GM12878 (cell line): ENCODE measurements around the gene UGGT2. TPM values are rescaled to one million over a fixed set of nuclear protein-coding genes. Genes with fewer than 3 reads are reported as not detected.

Experiments used
- ATAC-seq: fragments of 200-7000 bp; cut with Tn5 transposase; 3 replicates; pipeline ENCODE4 v1.9.1; 2020; ENCODE audit warnings: mild to moderate bottlenecking, moderate library complexity
- BruUV-seq: library from RNA; stranded (reverse); fragments of 400-500 nt; replicated peaks from 2 replicates; lab custom pipeline; 2021; lab: Mats Ljungman, UMichigan
- CTCF ChIA-PET: fragments of 300-600 bp; sonication (Branson Sonifier 250); formaldehyde crosslinking; extraction: SDS; loops from one replicate; lab custom pipeline; 2021; ENCODE audit warnings: inconsistent platforms; lab: Yijun Ruan, JAX
- POLR2A ChIA-PET: fragments of 350-600 bp; formaldehyde crosslinking; extraction: SDS; loops from one replicate; lab custom pipeline; 2021; ENCODE audit warnings: inconsistent platforms; lab: Charles Lee
- RAD21 ChIA-PET: fragments of 300-600 bp; sonication (Branson Sonifier 250); formaldehyde crosslinking; loops from one replicate; lab custom pipeline; 2023; ENCODE audit warnings: antibody characterized with exemption; ENCODE audit not compliant: unreplicated experiment; lab: Charles Lee
- SMC1A ChIA-PET: fragments of 300-600 bp; sonication (Branson Sonifier 250); formaldehyde crosslinking; loops from one replicate; lab custom pipeline; 2023; ENCODE audit not compliant: unreplicated experiment, uncharacterized antibody; lab: Charles Lee
- DNase-seq: peaks from one replicate; pipeline ENCODE4 v3.0.0-alpha.2; 2011; ENCODE audit warnings: low read depth, low spot score
- FAIRE-seq: peaks from 3 replicates; lab custom pipeline; 2011; peaks lifted over from hg19 to GRCh38; lab: Jason Lieb, UNC
- H2AFZ ChIP-seq: 2 replicates; pipeline ENCODE4 v1.6.0; 2011; ENCODE audit warnings: low read depth, low read length, control low read depth; ENCODE audit not compliant: control insufficient read depth
- H3K27ac ChIP-seq: 2 replicates; pipeline ENCODE4 v1.5.1; 2011; ENCODE audit warnings: control low read depth; ENCODE audit not compliant: control insufficient read depth, insufficient read depth
- H3K27me3 ChIP-seq, 2 experiments: replicated peaks in 1 of 2; 2 replicates each; pipeline versions ENCODE4 v1.6.0 to v1.6.1; 2011; ENCODE audit warnings: low read length in 1 of 2; ENCODE audit not compliant: control insufficient read depth in 2 of 2, insufficient read depth in 2 of 2
- H3K36me3 ChIP-seq, 2 experiments: 2 replicates each; pipeline ENCODE4 v1.5.1; 2011; ENCODE audit warnings: low read length in 1 of 2; ENCODE audit not compliant: control insufficient read depth in 2 of 2, insufficient read depth in 2 of 2
- H3K4me1 ChIP-seq: 2 replicates; pipeline ENCODE4 v1.6.1; 2011; ENCODE audit warnings: mild to moderate bottlenecking, low read length, moderate library complexity, mixed read lengths; ENCODE audit not compliant: control insufficient read depth, insufficient read depth
- H3K4me2 ChIP-seq: 2 replicates; pipeline ENCODE4 v1.6.0; 2011; ENCODE audit warnings: control low read depth; ENCODE audit not compliant: control insufficient read depth, insufficient read depth
- H3K4me3 ChIP-seq: fragments of 200-600 bp; sonication (generic); 2 replicates; pipeline ENCODE4 v1.5.1; 2016
- H3K79me2 ChIP-seq: 2 replicates; pipeline ENCODE4 v1.6.0; 2011; ENCODE audit warnings: low read length; ENCODE audit not compliant: control insufficient read depth, insufficient read depth
- H3K9ac ChIP-seq: 2 replicates; pipeline ENCODE4 v1.8.0; 2011; ENCODE audit warnings: low read length, control low read depth, mixed read lengths; ENCODE audit not compliant: control insufficient read depth, insufficient read depth
- H3K9me3 ChIP-seq: replicated peaks from 3 replicates; pipeline ENCODE4 v1.5.1; 2011; ENCODE audit warnings: mild to moderate bottlenecking, low read length; ENCODE audit not compliant: control insufficient read depth, insufficient read depth
- H4K20me1 ChIP-seq: 2 replicates; pipeline ENCODE4 v1.6.0; 2011; ENCODE audit not compliant: control insufficient read depth, insufficient read depth
- CEBPB ChIP-seq, 2 experiments: fragments of 150-350 bp in 1 of 2; IDR thresholded peaks; 2 replicates each; pipeline ENCODE4 v1.6.1; 2012 to 2014; ENCODE audit warnings: low read depth in 2 of 2, low read length in 2 of 2, borderline replicate concordance in 1 of 2, inconsistent platforms in 1 of 2
- CTCF ChIP-seq, 3 experiments: IDR thresholded peaks in 2 of 3; conservative IDR thresholded peaks in 1 of 3; 2 replicates each; pipeline ENCODE4 v1.5.1; 2011; ENCODE audit warnings: low read depth in 3 of 3, low read length in 3 of 3, mild to moderate bottlenecking in 3 of 3, control low read depth in 2 of 3, moderate library complexity in 2 of 3, inconsistent platforms in 1 of 3, mixed read lengths in 1 of 3; ENCODE audit not compliant: control insufficient read depth in 2 of 3, insufficient read depth in 1 of 3; ENCODE audit errors: extremely low read depth in 1 of 3
- HDAC6 ChIP-seq: fragments of 200-600 bp; sonication (generic); IDR thresholded peaks from one replicate; pipeline ENCODE4 v1.8.0; 2017; ENCODE audit warnings: antibody characterized with exemption; ENCODE audit not compliant: unreplicated experiment
- MYB ChIP-seq: fragments of 150-350 bp; IDR thresholded peaks from 2 replicates; pipeline ENCODE4 v1.6.1; 2014; ENCODE audit warnings: mild to moderate bottlenecking, low read depth, low read length, borderline replicate concordance
- NBN ChIP-seq: fragments of 450-650 bp; IDR thresholded peaks from 2 replicates; pipeline ENCODE4 v1.6.1; 2016
- NKRF ChIP-seq: fragments of 450-650 bp; conservative IDR thresholded peaks from 2 replicates; pipeline ENCODE4 v1.6.1; 2017; ENCODE audit warnings: mild to moderate bottlenecking, moderate library complexity
- NR2C1 ChIP-seq: fragments of 450-650 bp; IDR thresholded peaks from 2 replicates; pipeline ENCODE4 v1.6.1; 2017; ENCODE audit warnings: antibody characterized with exemption, mild to moderate bottlenecking, moderate library complexity
- NR2F1 ChIP-seq: fragments of 450-650 bp; conservative IDR thresholded peaks from 2 replicates; pipeline ENCODE4 v1.6.1; 2017; ENCODE audit warnings: mild to moderate bottlenecking
- RAD21 ChIP-seq: IDR thresholded peaks from 2 replicates; pipeline ENCODE4 v1.6.1; 2011; ENCODE audit warnings: mild to moderate bottlenecking, low read depth, low read length, moderate library complexity; ENCODE audit not compliant: insufficient read depth
- RAD51 ChIP-seq: fragments of 450-650 bp; IDR thresholded peaks from 2 replicates; pipeline ENCODE4 v1.6.1; 2016; ENCODE audit warnings: moderate library complexity, mild to moderate bottlenecking, inconsistent platforms
- RELA ChIP-seq: fragments of 450-650 bp; IDR thresholded peaks from 2 replicates; pipeline ENCODE4 v1.8.0; 2014; ENCODE audit warnings: borderline replicate concordance; ENCODE audit not compliant: partially characterized antibody
- SIX5 ChIP-seq: IDR thresholded peaks from 2 replicates; pipeline ENCODE4 v1.6.1; 2011; ENCODE audit warnings: mild to moderate bottlenecking, low read depth, low read length, moderate library complexity; ENCODE audit not compliant: severe bottlenecking
- SMAD1 ChIP-seq: fragments of 450-650 bp; IDR thresholded peaks from 2 replicates; pipeline ENCODE4 v1.6.1; 2018; ENCODE audit warnings: mild to moderate bottlenecking, low read depth; ENCODE audit not compliant: partially characterized antibody
- SMARCA5 ChIP-seq: fragments of 450-650 bp; IDR thresholded peaks from 2 replicates; pipeline ENCODE4 v1.6.1; 2017; ENCODE audit warnings: mild to moderate bottlenecking
- SRF ChIP-seq, 2 experiments: IDR thresholded peaks; 2 replicates each; pipeline ENCODE4 v1.6.1; 2011; ENCODE audit warnings: low read depth in 2 of 2, low read length in 2 of 2, mild to moderate bottlenecking in 1 of 2, moderate library complexity in 1 of 2
- YY1 ChIP-seq: IDR thresholded peaks from 2 replicates; pipeline ENCODE4 v1.6.1; 2011; ENCODE audit warnings: low read depth, mild to moderate bottlenecking, low read length
- ZNF384 ChIP-seq: IDR thresholded peaks from 2 replicates; pipeline ENCODE4 v1.6.1; 2012; ENCODE audit warnings: low read depth, mild to moderate bottlenecking, low read length, improper control_type of control experiment, borderline replicate concordance
- in situ Hi-C: fragments of 300-500 bp; cut with MboI; formaldehyde crosslinking; loops from 9 replicates; pipeline ENCODE4 v1.14.3; 2018; ENCODE audit warnings: mixed read lengths
- intact Hi-C: fragments of 100-400 bp; cut with micrococcal nuclease; formaldehyde crosslinking; loops from one replicate; pipeline ENCODE4 v1.14.2; 2022; ENCODE audit not compliant: unreplicated experiment
- polyA plus RNA-seq, 11 experiments: library from polyadenylated mRNA; depleted of rRNA in 4 of 11; unstranded in 6 of 11; stranded (reverse) in 5 of 11; fragments of >200 nt; fragmentation: Nextera tagmentation in 4 of 11; fragmentation: Illumina TruSeq in 1 of 11; extraction: Ambion mirVana in 4 of 11; extraction: Trizol in 1 of 11; gene quantifications; 1 replicate in 1 of 11; 2 replicates in 10 of 11; pipeline versions ENCODE4 v1.2.1 to v1.2.3, GENCODE V29; 2011 to 2016; ENCODE audit warnings: inconsistent platforms in 2 of 11, missing spikeins in 2 of 11, low read depth in 1 of 11
- total RNA-seq, 4 experiments: library from RNA; depleted of rRNA in 3 of 4; stranded (reverse); fragments of >200 nt in 3 of 4; fragmentation: Illumina TruSeq in 1 of 4; extraction: Trizol in 1 of 4; gene quantifications; 2 replicates each; pipeline versions ENCODE4 v1.2.1 to v1.2.3, GENCODE V29; 2013 to 2021
- TF ChIP-seq, protein P1 (sequence below): IDR thresholded peaks from 2 replicates; pipeline ENCODE4 v1.6.1; 2011; ENCODE audit warnings: borderline replicate concordance, low read depth, mild to moderate bottlenecking, moderate library complexity, mixed read lengths, low read length; ENCODE audit not compliant: insufficient read depth; ENCODE audit errors: extremely low read length
- TF ChIP-seq, protein P2 (sequence below): fragments of 450-650 bp; IDR thresholded peaks from 2 replicates; pipeline ENCODE4 v1.6.1; 2016; ENCODE audit warnings: mild to moderate bottlenecking

The UGGT2 gene
- total and polyA plus RNA-seq, 10 of the 15 experiments (the other 5 are each of a cell fraction or from before 2014, with no cell fraction given): 4.9 to 29.0 (median 17.3) TPM

DNA sequence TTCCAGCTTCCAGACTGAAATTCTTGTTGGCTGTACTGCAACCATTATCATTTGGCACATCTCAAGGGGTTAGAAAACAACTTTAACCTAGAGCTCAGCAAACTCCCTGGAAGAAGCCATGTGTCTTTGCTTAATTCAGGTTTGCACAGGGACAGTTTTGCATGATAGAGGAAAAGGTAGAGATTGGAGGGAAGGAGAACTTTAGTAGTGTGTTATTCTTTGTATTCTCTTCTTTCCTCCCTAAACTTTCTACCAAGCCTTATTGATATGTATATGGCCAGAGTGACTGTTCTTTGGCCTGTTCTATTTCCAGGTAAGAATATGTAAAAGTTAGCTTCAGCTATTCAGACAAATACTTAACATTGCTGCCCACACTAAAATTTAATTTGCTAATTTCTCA lies 53.1 kb downstream of the UGGT2 start:
- H3K79me2 ChIP-seq: no peaks in the 10 kb centered on the region
- intact Hi-C loops (no loop called here), in situ Hi-C loops (no loop called here)
- H3K4me1 ChIP-seq: no peaks in the 10 kb centered on the region
- SMC1A ChIA-PET: no interaction called here
- H2AFZ ChIP-seq: no peak overlapping the region
- H3K27me3 ChIP-seq: no peaks in the 10 kb centered on the region
- RAD21 ChIA-PET: interaction anchor here (1.0 kb wide), 1 partner anchor 20 kb away, joined by 3 read pairs; no protein-coding TSS in a partner anchor
- POLR2A ChIA-PET: interaction anchor here (0.5 kb wide), 1 partner anchor 194 kb away, joined by 6 read pairs; no protein-coding TSS in a partner anchor
- no peak overlapping the region for H3K4me2 ChIP-seq
- H3K36me3 ChIP-seq: no peaks in the 10 kb centered on the region; a peak in 1 of 4 replicates
- DNase-seq (no peak), FAIRE-seq (no peak), ATAC-seq (no peak)
- no TSS peak for BruUV-seq
- H4K20me1 ChIP-seq: no peaks in the 10 kb centered on the region
- no peak overlapping the region for H3K4me3 ChIP-seq
- TF ChIP-seq RAD51 (no peak), NR2F1 (no peak), NKRF (no peak), SMAD1 (no peak), ZNF384 (no peak), NBN (no peak), NR2C1 (no peak), CEBPB (IDR thresholded peaks at IDR 0.05; ENCODE audit: borderline replicate concordance in 1 of 2, low read depth in 2 of 2, low read length in 2 of 2) (no peak), SMARCA5 (no peak), SIX5 (no peak), RELA (no peak), RAD21 (no peak), MYB (no peak), HDAC6 (no peak), YY1 (no peak), CTCF (IDR thresholded peaks at IDR 0.05 in 2 of 3, conservative IDR thresholded peaks at IDR 0.05 in 1 of 3; ENCODE audit: control insufficient read depth in 2 of 3, extremely low read depth in 1 of 3, insufficient read depth in 1 of 3, low read depth in 3 of 3, low read length in 3 of 3) (no peak), SRF (IDR thresholded peaks at IDR 0.05; ENCODE audit: low read depth in 2 of 2, low read length in 2 of 2) (no peak)
- TF ChIP-seq, protein P1, sequence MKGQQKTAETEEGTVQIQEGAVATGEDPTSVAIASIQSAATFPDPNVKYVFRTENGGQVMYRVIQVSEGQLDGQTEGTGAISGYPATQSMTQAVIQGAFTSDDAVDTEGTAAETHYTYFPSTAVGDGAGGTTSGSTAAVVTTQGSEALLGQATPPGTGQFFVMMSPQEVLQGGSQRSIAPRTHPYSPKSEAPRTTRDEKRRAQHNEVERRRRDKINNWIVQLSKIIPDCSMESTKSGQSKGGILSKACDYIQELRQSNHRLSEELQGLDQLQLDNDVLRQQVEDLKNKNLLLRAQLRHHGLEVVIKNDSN: no peak
- TF ChIP-seq, protein P2, sequence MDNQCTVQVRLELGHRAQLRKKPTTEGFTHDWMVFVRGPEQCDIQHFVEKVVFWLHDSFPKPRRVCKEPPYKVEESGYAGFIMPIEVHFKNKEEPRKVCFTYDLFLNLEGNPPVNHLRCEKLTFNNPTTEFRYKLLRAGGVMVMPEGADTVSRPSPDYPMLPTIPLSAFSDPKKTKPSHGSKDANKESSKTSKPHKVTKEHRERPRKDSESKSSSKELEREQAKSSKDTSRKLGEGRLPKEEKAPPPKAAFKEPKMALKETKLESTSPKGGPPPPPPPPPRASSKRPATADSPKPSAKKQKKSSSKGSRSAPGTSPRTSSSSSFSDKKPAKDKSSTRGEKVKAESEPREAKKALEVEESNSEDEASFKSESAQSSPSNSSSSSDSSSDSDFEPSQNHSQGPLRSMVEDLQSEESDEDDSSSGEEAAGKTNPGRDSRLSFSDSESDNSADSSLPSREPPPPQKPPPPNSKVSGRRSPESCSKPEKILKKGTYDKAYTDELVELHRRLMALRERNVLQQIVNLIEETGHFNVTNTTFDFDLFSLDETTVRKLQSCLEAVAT: no peak
- H3K27ac ChIP-seq: no peak overlapping the region
- no peaks in the 10 kb centered on the region for H3K9me3 ChIP-seq
- CTCF ChIA-PET: interaction anchor here (0.6 to 1.0 kb wide), 4 partner anchors 17 to 1013 kb away, joined by 3 to 5 read pairs (median 4); no protein-coding TSS in a partner anchor
- H3K9ac ChIP-seq: no peak overlapping the region
